HG03432 (cell line): ENCODE data around the gene SLC26A2.
"Not testable (repeated sequence)": the region's sequence is repeated elsewhere in the genome, so short reads cannot be mapped to it uniquely, and the experiment has no call there.

Source experiments
- ATAC-seq: cut with Tn5 transposase; IDR thresholded peaks from one replicate; pipeline ENCODE4 v1.9.1; 2021; ENCODE audit warnings: mild to moderate bottlenecking, moderate library complexity; ENCODE audit not compliant: unreplicated experiment

SLC26A2 gene

GRCh38 chr5:150000990-150001659 is 40.6 kb downstream of the SLC26A2 start:
- peak; percentile 28 for ATAC-seq

- peak; percentile 58 for ATAC-seq
Measured at GRCh38 chr5:150001660-150002486, 41.3 kb downstream of the SLC26A2 start.

GRCh38 chr5:150006318-150006717 is 45.8 kb downstream of the SLC26A2 start:
- ATAC-seq = no peak

GRCh38 chr5:150007050-150007449 is 46.5 kb downstream of the SLC26A2 start:
- ATAC-seq = no peak

- ATAC-seq = no peak
Measured at GRCh38 chr5:150009671-150010387, 49.3 kb downstream of the SLC26A2 start.

GRCh38 chr5:150013931-150014330 is 53.4 kb downstream of the SLC26A2 start:
- no peak for ATAC-seq

- no peak for ATAC-seq
Measured at GRCh38 chr5:150014456-150014855, 53.9 kb downstream of the SLC26A2 start.

GRCh38 chr5:150015415-150015814 is 54.9 kb downstream of the SLC26A2 start:
- ATAC-seq = no peak

- no peak for ATAC-seq
Measured at GRCh38 chr5:150016537-150016936, 56.0 kb downstream of the SLC26A2 start.

- ATAC-seq = no peak
Measured at GRCh38 chr5:150017226-150018005, 56.9 kb downstream of the SLC26A2 start.

- no peak for ATAC-seq
Measured at GRCh38 chr5:150020249-150020648, 59.7 kb downstream of the SLC26A2 start.

GRCh38 chr5:150021491-150022157 is 61.1 kb downstream of the SLC26A2 start:
- ATAC-seq = no peak

- ATAC-seq = no peak
Measured at GRCh38 chr5:150022158-150022531, 61.6 kb downstream of the SLC26A2 start.

GRCh38 chr5:150022681-150023080 is 62.1 kb downstream of the SLC26A2 start:
- ATAC-seq = no peak

- no peak for ATAC-seq
Measured at GRCh38 chr5:150023136-150023535, 62.6 kb downstream of the SLC26A2 start.

- no peak for ATAC-seq
Measured at GRCh38 chr5:150024346-150024984, 63.9 kb downstream of the SLC26A2 start.

GRCh38 chr5:150026682-150027172 is 66.2 kb downstream of the SLC26A2 start:
- ATAC-seq = no peak

- not testable (repeated sequence) for ATAC-seq
Measured at GRCh38 chr5:150028047-150028446, 67.5 kb downstream of the SLC26A2 start.

- ATAC-seq = no peak
Measured at GRCh38 chr5:150033334-150033733, 72.8 kb downstream of the SLC26A2 start.

- no peak for ATAC-seq
Measured at GRCh38 chr5:150034662-150035061, 74.1 kb downstream of the SLC26A2 start.
